ENCODE measurements around the gene YJU2.

YJU2 gene

DNA sequence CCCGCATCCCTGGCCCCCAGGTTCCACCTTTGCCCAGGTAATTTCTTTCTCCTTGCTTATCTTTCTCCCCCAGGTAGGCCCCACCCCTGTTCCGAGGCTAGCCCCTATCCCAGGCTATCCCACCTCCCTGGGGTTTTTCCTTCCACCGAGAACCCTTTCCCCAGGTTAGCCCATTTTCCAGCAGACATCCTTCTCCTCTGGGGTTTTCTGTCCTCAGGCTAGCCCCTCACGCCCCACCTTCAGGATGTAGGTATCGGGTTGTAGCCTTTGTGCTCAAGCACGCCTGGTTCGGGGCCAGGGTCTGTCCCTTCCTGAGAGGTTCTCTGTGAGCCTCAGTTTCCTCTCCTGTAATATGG is 58.4 kb downstream of the YJU2 start:
- no peaks in the 10 kb centered on the region for H3K9me3 Mint-ChIP-seq
- H3K4me1 Mint-ChIP-seq (ENCODE audit: low read depth), result peaks cover 7% of the 10 kb centered on the region
- H3K27me3 Mint-ChIP-seq, result peaks cover 41% of the 10 kb centered on the region
- no peak overlapping the region for H3K27ac Mint-ChIP-seq
- H3K36me3 Mint-ChIP-seq (ENCODE audit: low read depth), result no peaks in the 10 kb centered on the region
- no peak overlapping the region for H3K4me3 Mint-ChIP-seq
- intact Hi-C loops (cut with micrococcal nuclease), result no loop called here

- Mint-ChIP-seq H3K27ac (no peak overlapping the region), H3K27me3 (peaks cover 39% of the 10 kb centered on the region), H3K9me3 (no peaks in the 10 kb centered on the region), H3K4me3 (no peak overlapping the region), H3K36me3 (ENCODE audit: low read depth) (no peaks in the 10 kb centered on the region), H3K4me1 (ENCODE audit: low read depth) (peaks cover 7% of the 10 kb centered on the region)
- intact Hi-C loops (cut with micrococcal nuclease), result no loop called here
These were observed 58.8 kb downstream of the YJU2 start for GRCh38 chr19:4305659-4306058.

GRCh38 chr19:4310247-4311121 is 63.6 kb downstream of the YJU2 start:
- Mint-ChIP-seq H3K4me1 (ENCODE audit: low read depth) (peaks cover 13% of the 10 kb centered on the region), H3K27ac (no peak overlapping the region), H3K36me3 (ENCODE audit: low read depth) (no peaks in the 10 kb centered on the region), H3K9me3 (no peaks in the 10 kb centered on the region), H3K27me3 (peaks cover 16% of the 10 kb centered on the region), H3K4me3 (no peak overlapping the region)
- intact Hi-C loops (cut with micrococcal nuclease), result no loop called here

DNA sequence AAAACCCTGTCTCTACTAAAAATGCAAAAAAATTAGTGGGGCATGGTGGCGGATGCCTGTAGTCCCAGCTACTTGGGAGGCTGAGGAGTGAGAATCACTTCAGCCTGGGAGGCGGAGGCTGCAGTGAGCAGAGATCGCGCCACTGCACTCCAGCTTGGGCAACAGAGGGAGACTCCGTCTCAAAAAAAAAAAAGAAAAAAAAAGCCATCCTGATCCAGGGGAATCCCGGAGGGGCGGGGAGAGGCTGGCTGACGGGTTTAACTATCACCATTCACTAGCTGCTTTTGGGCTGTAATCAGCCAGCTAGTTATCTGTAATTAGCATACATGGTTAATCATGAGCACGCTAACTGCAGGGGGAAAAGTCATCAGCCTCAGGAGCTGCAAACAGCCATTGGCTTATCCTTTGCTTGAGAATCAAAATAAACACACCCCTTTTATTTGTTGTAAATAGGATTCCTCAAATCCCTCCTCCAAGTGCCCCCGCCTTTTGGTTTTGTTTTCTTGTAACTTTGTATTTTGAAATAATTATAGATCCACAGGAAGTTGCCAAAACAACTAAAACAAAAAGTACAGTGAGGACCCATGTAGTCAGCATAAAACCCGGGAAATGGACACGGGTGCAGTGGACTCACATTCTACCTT is 67.1 kb downstream of the YJU2 start:
- Mint-ChIP-seq H3K36me3 (ENCODE audit: low read depth) (peaks cover 1% of the 10 kb centered on the region), H3K9me3 (peaks cover 8% of the 10 kb centered on the region), H3K27ac (no peak overlapping the region), H3K4me1 (ENCODE audit: low read depth) (peaks cover 22% of the 10 kb centered on the region), H3K4me3 (no peak overlapping the region), H3K27me3 (peaks cover 10% of the 10 kb centered on the region)
- intact Hi-C loops (cut with micrococcal nuclease), result no loop called here

- H3K36me3 Mint-ChIP-seq (ENCODE audit: low read depth), result peaks cover 14% of the 10 kb centered on the region
- peaks cover 39% of the 10 kb centered on the region for H3K4me1 Mint-ChIP-seq (ENCODE audit: low read depth)
- no peak overlapping the region for H3K27ac Mint-ChIP-seq
- peaks cover 33% of the 10 kb centered on the region for H3K9me3 Mint-ChIP-seq
- peaks cover 10% of the 10 kb centered on the region for H3K27me3 Mint-ChIP-seq
- intact Hi-C loops (cut with micrococcal nuclease), result no loop called here
- no peak overlapping the region for H3K4me3 Mint-ChIP-seq
These were observed 70.1 kb downstream of the YJU2 start for GRCh38 chr19:4316956-4317355.

DNA sequence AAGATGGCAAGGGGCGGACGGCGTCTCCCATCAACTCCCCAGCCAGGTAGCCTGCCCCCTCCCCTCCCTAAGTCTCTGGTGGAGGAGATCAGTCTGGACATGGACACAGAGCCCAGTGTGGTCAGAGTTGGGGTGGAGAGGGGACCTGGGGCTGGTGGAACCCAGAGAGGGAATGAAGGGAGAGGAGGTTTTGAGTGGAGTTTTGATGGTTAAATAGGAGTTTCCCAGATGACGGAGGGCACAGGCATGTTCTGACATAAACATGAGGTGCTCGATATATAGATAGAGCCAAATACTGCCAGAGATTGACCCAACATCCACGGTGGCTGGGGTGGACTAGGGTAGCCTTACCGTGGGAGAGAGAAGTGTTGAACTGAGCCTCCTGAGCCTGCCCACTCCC is 71.6 kb downstream of the YJU2 start:
- Mint-ChIP-seq H3K4me1 (ENCODE audit: low read depth) (peaks cover 39% of the 10 kb centered on the region), H3K36me3 (ENCODE audit: low read depth) (peaks cover 14% of the 10 kb centered on the region), H3K27ac (no peak overlapping the region), H3K9me3 (peaks cover 38% of the 10 kb centered on the region), H3K27me3 (peaks cover 10% of the 10 kb centered on the region), H3K4me3 (no peak overlapping the region)
- intact Hi-C loops (cut with micrococcal nuclease), result no loop called here

Data from dendritic cell treated with granulocyte-macrophage colony-stimulating factor and Interleukin-4, amounts not matched to agents 40 ng/mL and 50 ng/mL, for 4 days (primary cell).